Islet precursor cell (in vitro differentiated cells): ENCODE measurements around the gene PPARD.

ENCODE experiments used
- DNase-seq: peaks from one replicate; pipeline ENCODE4 v3.0.0-alpha.2; 2018

PPARD gene

GRCh38 chr6:35358086-35358485, 15.7 kb downstream of the PPARD start:
- no peak for DNase-seq

GRCh38 chr6:35359346-35359743, 17.0 kb downstream of the PPARD start:
- DNase-seq, result no peak

DNA sequence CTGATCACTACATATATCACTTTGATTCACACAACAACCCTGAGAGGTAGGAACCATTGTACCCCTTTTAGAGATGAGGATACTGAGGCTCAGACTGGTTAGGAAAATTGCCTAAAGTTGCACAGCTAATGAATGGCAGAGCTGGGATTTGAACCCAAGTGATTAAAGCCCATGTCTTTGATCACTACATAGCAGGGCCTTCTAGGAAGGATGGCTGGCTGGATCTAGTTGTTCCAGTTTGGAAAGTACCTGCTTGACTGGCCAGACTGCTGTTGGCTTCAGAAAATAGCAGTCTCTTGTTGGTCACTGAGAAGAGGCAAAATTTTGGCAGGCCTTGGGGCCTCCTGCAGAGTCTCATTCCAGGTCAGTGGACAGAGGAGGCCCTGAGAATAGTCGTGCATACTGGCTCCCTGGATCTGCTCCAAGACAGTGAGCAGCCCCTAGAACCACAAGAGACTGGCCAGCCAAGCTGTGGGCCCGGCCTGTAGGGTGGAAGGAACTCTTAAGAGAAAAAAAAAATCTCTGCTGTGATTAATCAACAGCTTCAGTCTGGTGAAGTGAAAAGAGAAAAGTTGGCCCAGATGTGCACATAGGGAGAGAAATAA, 17.5 kb downstream of the PPARD start:
- no peak for DNase-seq

GRCh38 chr6:35360349-35361138, 18.2 kb downstream of the PPARD start:
- DNase-seq, result peak; percentile 78

DNA sequence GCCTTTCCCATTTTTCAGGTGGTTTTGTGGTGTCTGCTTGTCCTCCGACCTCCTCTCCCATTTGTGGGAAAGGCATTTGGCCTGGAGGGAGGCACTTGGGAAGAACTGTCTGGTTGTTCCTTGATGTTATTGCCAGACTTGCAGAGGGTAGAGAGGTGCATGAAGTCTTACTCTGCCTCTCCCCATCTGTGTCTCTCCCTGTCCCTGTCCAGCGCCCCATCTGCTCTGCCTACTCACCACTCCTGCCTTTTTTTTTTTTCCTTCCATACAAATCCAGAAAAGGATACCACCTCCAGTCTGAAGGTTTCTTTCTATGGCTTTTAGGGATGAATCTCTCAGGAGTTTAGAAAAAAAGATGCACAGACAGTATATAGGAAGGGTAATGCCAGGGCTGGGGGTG, 19.8 kb downstream of the PPARD start:
- no peak for DNase-seq

- DNase-seq, result peak; percentile 95
These were observed 21.0 kb downstream of the PPARD start for GRCh38 chr6:35363293-35363750.

GRCh38 chr6:35365594-35366203, 23.3 kb downstream of the PPARD start:
- no peak for DNase-seq

DNA sequence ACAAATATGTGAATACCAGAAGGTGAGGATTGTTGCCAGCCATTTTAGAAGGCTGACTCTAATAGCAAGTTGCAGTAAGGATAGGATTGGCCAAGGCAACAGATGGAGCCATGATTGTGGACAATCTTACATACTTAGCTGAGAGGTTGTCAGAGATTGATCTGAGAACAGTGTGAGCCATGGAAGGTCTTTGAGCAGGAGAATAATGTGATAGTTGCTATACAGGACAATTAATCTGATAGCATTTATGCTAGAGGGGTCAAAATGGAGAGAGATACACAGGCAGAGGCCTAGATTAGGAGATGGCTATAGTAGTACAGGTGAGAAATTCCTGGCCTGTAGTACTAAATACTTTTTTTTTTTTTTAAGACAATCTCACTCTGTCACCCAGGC, 23.8 kb downstream of the PPARD start:
- DNase-seq, result no peak

DNA sequence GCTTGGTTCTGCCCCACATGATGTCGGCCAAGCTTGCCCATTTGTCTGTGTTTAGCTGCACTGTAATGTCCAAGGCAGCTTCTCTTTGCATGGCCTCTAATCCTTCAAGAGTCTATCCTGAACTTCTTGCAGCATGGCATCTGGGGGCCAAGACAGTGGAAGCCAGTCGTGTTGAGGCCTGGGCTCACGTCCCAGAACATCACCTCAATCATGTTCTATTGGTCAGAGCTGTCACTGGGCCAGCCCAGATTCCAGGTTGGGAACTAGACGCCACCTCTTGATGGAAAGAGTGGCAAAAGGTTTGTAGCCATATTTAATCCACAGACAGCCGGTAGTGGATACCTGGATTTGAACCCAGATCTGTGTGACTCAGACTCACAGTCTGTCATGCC, 25.3 kb downstream of the PPARD start:
- no peak for DNase-seq

- DNase-seq, result peak; percentile 62
These were observed 25.9 kb downstream of the PPARD start for GRCh38 chr6:35368038-35368887.

DNA sequence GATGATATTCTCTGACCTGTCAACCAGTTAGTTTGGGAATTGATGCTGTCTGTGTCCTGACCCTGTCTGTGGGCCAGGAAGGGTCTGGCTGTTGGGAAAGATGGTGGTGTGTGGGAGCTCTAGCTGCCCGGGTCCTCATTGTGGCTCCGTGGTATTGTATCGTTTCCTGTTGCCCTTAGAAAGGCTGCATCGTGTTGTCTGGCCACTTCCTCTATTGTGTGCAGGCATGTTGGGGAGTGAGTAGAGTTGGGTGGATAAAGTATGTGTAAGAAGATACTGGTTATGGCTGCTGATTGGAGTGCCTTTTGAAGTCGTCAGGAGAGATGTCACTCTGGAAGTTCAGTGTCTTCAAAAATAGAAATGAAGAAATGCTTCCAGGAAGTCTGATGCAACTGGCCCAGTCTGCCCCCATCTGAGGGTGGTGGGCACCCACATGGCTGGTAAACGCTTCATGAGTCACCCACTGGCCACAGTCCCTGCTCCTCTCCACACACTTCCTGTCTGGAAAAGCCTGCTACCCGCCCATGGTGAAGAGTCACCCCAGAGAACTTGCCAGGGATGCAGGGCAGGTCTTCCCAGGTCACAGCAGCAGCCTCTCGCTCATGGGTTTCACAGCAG, 27.9 kb downstream of the PPARD start:
- peak; percentile 65 for DNase-seq

- DNase-seq, result no peak
These were observed 28.6 kb downstream of the PPARD start for GRCh38 chr6:35370785-35371493.

GRCh38 chr6:35371494-35372262, 29.3 kb downstream of the PPARD start:
- DNase-seq, result no peak

- no peak for DNase-seq
These were observed 30.3 kb downstream of the PPARD start for GRCh38 chr6:35372633-35373032.

DNA sequence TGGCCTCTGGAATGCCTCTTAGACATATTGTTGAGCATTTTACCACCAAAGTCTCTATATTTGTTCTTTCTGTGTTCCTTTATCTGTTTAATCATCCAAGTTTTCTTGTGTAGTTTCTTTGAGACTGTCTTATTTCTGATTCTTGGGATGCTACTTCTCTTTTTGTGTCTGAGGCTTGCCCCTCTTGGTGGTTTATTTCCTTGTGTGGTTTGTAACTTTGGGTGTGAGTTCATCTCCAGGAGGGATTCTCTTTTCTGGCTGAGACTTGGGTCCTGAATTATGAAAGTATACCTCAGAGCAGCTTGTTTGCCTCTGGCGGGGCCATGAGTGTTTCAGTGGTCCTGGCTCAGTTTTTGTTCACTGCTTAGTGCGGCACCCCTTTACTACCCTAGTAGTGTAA, 33.9 kb downstream of the PPARD start:
- no peak for DNase-seq

DNA sequence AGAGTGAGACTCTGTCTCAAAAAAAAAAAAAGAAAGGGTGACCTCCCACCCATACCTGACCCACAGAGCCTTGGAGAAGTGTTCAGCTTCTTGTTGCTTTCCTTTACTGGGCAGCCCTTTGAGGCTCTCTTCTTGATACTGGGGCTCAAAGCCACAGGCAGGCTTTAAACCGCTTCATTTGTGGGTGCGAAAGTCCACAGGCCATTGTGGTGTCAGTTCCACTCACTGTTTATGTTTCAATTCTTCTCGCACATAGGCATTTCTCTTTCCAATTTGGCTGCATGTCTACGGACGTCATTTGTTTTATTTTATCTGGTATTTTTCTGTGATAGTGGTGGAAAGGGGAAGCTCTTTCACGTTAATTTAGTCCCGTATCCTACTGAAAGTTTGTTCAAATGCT, 34.6 kb downstream of the PPARD start:
- no peak for DNase-seq

DNA sequence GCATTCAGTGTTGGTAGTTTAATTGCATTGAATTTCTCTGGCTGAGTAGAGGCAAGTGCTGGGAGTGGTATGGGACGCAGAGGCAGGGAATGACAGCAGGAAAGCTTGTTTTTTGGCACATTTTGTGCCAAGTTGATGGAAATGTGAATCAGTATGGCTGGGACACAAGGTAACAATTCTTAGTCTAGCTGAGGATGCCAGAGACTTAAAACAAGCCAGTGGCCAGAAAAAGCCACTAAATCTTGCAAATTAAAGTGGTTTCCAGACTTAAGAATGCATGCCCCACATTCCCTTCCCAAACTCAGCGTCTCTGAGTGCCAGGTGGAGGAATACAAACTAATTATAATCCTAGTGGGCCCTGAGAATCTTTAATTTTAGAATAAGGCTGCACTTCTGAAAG, 35.9 kb downstream of the PPARD start:
- no peak for DNase-seq

- DNase-seq, result no peak
These were observed 38.8 kb downstream of the PPARD start for GRCh38 chr6:35381132-35381531.

GRCh38 chr6:35382015-35382414, 39.7 kb downstream of the PPARD start:
- no peak for DNase-seq

DNA sequence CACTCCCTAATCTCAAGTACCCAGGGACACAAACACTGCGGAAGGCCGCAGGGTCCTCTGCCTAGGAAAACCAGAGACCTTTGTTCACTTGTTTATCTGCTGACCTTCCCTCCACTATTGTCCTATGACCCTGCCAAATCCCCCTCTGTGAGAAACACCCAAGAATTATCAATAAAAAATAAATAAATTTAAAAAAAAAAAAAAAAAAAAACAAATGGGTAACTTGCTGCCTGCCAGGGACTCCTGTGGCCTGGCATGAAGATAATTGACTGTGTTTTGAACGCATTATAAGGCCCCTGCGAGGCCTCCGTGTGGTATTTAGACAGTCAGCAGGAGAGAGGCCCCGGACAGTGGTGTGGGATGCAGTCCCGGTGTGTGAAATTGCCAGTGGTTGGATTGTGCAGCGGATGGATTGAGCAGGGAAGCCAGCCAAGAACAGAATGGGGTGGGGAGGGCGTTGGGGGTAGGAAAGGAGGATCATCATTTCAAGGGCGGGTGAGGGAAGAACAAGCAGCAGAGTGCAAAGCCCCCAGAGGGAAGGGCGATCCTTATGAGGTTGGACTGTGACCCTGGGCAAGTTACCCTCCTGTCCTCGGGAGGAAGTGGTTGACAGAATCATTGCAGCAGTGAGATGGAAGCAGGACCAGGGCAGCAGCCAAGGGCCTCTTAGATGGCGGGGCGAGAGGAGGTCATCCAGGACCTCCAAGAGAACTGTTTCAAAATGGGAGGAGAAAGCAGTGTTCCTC, 43.3 kb downstream of the PPARD start:
- no peak for DNase-seq

DNA sequence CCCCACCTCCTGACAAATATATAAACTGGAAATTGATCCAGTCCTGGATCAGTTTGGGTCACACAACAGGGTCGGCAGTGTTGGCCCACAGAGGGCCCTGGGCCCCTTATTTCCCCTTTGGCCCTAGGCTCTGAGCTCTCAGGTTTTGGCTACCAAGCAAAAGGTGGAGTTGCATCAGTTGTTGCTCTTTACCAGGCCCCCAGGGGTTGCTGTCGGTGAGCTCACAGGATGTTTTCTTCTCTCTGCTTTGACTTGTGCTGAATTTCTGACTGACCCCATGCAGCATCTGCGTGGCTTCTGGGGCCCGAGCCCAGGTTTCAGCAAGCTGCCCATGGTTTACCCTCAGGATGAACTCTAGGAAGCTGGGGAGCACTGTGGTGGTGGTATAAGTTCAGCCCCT, 44.6 kb downstream of the PPARD start:
- DNase-seq, result no peak
